ENCODE data around the gene ALDH9A1.

The ALDH9A1 gene

DNA sequence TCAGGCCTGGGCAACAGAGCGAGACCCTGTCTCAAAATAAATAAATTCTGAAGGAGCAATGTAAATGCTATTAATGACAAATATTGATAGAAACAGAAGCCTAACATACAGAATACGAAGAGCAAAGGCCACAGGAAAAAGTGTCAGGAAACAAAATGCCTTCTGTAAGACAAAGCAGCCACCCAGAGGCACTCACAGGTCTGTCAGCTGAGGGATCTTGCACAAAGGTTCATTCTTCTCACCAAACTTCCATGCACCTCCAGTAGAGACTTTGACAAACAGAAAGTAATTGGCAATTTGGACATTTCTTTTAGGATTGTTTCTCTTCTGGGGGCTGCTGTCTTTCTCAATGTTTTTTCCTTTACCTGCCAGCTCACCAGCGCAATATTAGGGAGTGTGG lies 1.2 kb upstream of the ALDH9A1 start:
- TF ChIP-seq, protein P1, sequence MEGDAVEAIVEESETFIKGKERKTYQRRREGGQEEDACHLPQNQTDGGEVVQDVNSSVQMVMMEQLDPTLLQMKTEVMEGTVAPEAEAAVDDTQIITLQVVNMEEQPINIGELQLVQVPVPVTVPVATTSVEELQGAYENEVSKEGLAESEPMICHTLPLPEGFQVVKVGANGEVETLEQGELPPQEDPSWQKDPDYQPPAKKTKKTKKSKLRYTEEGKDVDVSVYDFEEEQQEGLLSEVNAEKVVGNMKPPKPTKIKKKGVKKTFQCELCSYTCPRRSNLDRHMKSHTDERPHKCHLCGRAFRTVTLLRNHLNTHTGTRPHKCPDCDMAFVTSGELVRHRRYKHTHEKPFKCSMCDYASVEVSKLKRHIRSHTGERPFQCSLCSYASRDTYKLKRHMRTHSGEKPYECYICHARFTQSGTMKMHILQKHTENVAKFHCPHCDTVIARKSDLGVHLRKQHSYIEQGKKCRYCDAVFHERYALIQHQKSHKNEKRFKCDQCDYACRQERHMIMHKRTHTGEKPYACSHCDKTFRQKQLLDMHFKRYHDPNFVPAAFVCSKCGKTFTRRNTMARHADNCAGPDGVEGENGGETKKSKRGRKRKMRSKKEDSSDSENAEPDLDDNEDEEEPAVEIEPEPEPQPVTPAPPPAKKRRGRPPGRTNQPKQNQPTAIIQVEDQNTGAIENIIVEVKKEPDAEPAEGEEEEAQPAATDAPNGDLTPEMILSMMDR (IDR thresholded peaks at IDR 0.05; ENCODE audit: control insufficient read depth, insufficient read depth, low read depth, low read length, missing control alignments): no peak
- DNase-seq (ENCODE audit: low read depth): no peak

GRCh38 chr1:165698761-165699052 lies 345 bp upstream of the ALDH9A1 start:
- DNase-seq (ENCODE audit: low read depth): no peak
- H3K4me3 ChIP-seq (ENCODE audit: control insufficient read depth, low read depth, low read length): peak overlapping the region; percentile 86
- TF ChIP-seq, protein P1 (IDR thresholded peaks at IDR 0.05; ENCODE audit: control insufficient read depth, insufficient read depth, low read depth, low read length, missing control alignments): no peak

More for the DNA sequence above, 1.2 kb upstream of the ALDH9A1 start:
- no peak overlapping the region for H3K4me3 ChIP-seq (ENCODE audit: control insufficient read depth, low read depth, low read length)

GRCh38 chr1:165697491-165697880 lies 876 bp downstream of the ALDH9A1 start:
- DNase-seq (ENCODE audit: low read depth): no peak
- TF ChIP-seq, protein P1 (IDR thresholded peaks at IDR 0.05; ENCODE audit: control insufficient read depth, insufficient read depth, low read depth, low read length, missing control alignments): no peak
- H3K4me3 ChIP-seq (ENCODE audit: control insufficient read depth, low read depth, low read length): peak overlapping the region; percentile 86

DNA sequence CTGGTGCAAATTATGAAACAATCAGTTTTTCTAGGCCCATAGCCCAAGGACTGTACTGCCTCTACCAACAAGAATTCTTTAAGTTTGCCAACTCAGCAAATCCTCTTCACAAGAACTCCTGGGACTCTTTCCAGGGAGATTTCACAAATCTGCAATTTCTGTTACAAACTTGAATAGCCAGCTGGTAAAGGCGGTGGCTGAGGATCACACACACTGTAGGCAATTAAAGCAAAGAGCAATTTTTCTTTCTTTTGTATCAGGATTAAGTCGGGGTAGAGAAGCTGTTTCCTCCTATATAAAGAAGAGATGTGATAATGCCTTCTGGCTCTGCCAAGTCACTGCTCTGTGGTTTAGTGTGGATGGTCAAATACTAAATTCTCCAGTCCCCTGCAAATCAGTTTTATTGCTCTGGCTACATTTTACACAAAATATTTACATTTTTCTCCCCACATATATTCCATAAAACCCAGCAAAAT lies 1.7 kb downstream of the ALDH9A1 start:
- peak; percentile 95 for DNase-seq (ENCODE audit: low read depth)
- peak overlapping the region; percentile 86 for H3K4me3 ChIP-seq (ENCODE audit: control insufficient read depth, low read depth, low read length)
- TF ChIP-seq, protein P1 (IDR thresholded peaks at IDR 0.05; ENCODE audit: control insufficient read depth, insufficient read depth, low read depth, low read length, missing control alignments): no peak

- H3K4me3 ChIP-seq (ENCODE audit: control insufficient read depth, low read depth, low read length): no peak overlapping the region
- DNase-seq (ENCODE audit: low read depth): no peak
- TF ChIP-seq, protein P1 (IDR thresholded peaks at IDR 0.05; ENCODE audit: control insufficient read depth, insufficient read depth, low read depth, low read length, missing control alignments): no peak
These were observed 3.3 kb downstream of the ALDH9A1 start for GRCh38 chr1:165695031-165695430.

DNA sequence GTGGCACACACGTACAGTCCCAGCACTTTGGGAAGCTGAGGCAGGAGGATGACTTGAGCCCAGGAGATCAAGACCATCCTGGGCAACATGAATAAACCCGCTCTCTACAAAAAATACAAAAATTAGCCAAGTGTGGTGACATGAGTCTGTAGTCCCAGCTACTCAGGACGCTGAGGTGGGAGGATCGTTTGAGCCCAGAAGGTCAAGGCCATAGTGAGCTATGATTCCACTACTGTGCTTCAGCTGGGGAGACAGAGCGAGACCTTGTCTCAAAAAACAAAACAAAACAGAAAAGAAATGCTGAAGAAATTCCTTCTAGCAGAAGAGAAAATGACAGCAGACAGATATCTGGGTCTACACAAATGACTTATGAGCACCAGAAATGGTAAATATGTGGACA lies 10.3 kb downstream of the ALDH9A1 start:
- TF ChIP-seq, protein P1 (IDR thresholded peaks at IDR 0.05; ENCODE audit: control insufficient read depth, insufficient read depth, low read depth, low read length, missing control alignments): no peak
- no peak overlapping the region for H3K4me3 ChIP-seq (ENCODE audit: control insufficient read depth, low read depth, low read length)
- DNase-seq (ENCODE audit: low read depth): no peak

DNA sequence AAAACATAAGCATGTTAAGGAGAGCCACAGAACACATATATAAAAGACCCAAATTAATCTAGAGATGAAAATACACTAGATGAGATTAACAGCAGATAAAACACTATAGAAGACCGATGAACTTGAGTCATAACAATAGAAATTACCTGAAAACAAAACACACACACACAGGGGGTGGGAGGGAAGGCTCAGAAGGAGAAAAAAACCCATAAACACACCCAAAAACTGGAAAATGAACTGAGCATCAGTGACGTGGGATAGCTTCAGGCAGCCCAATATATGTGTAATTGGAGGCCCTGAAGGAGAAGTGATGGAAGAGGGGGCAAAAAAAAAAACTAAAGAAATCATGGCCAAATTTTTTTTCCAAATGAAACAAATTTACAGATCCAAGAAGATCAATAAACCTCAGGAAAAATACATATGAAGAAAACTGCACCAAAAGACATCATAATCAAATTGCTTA lies 11.4 kb downstream of the ALDH9A1 start:
- no peak overlapping the region for H3K4me3 ChIP-seq (ENCODE audit: control insufficient read depth, low read depth, low read length)
- no peak for DNase-seq (ENCODE audit: low read depth)
- TF ChIP-seq, protein P1 (IDR thresholded peaks at IDR 0.05; ENCODE audit: control insufficient read depth, insufficient read depth, low read depth, low read length, missing control alignments): no peak

Measured in AG09309 (cell line).